ENCODE data around the gene ITGA3. TPM values are rescaled to one million over a fixed set of nuclear protein-coding genes. Genes with fewer than 3 reads are reported as not detected.

ITGA3 gene
- polyA plus RNA-seq, 2 of the 4 experiments (the other 2 are of a cell fraction) = 141 to 268 TPM

- WGBS (ENCODE audit: missing lambda C conversion rate) = 91% methylated on average over 6 of the region's 6 CpGs
- CTCF ChIA-PET = interaction anchor here (0.8 to 4.4 kb wide), 13 partner anchors 16 to 276 kb away, joined by 3 to 30 read pairs (median 5); no protein-coding TSS in a partner anchor
- H3K9me3 ChIP-seq = no peaks in the 10 kb centered on the region
- H3K4me1 ChIP-seq = peaks cover 8% of the 10 kb centered on the region
- ATAC-seq = peak in 1 of 2 experiments; percentile 6; a peak in 1 of 6 replicates
- TF ChIP-seq HEYL (CRISPR knock-in tag; IDR thresholded peaks at IDR 0.05) (no peak), ZC3H11A (IDR thresholded peaks at IDR 0.05) (no peak), JUN (IDR thresholded peaks at IDR 0.05) (no peak), RNF2 (IDR thresholded peaks at IDR 0.05; ENCODE audit: borderline replicate concordance, low read depth) (no peak), RAD21 (conservative IDR thresholded peaks at IDR 0.05 in 1 of 2, IDR thresholded peaks at IDR 0.05 in 1 of 2) (no peak), NPAS2 (CRISPR knock-in tag; IDR thresholded peaks at IDR 0.05; ENCODE audit: borderline replicate concordance) (no peak), SREBF2 (IDR thresholded peaks at IDR 0.05) (no peak), HOXA7 (CRISPR knock-in tag; IDR thresholded peaks at IDR 0.05) (no peak), ELK1 (IDR thresholded peaks at IDR 0.05; ENCODE audit: low read depth, low read length) (no peak), RARB (CRISPR knock-in tag; IDR thresholded peaks at IDR 0.05) (no peak), ESRRA (IDR thresholded peaks at IDR 0.05; ENCODE audit: borderline replicate concordance, low read length) (no peak), CHD2 (IDR thresholded peaks at IDR 0.05; ENCODE audit: low read length, partially characterized antibody) (no peak)
- H3K4me2 ChIP-seq = no peak overlapping the region
- no peak for DNase-seq (ENCODE audit: low read depth in 1 of 2, low spot score in 1 of 2)
- no peak overlapping the region for H3K4me3 ChIP-seq
- POLR2A ChIA-PET = interaction anchor here (2.1 kb wide), 1 partner anchor 34 kb away, joined by 7 read pairs; the partner anchor contains the start of gene ITGA3
- no peak overlapping the region for H3K27ac ChIP-seq
- FAIRE-seq = no peak
These were observed 34.1 kb upstream of the ITGA3 start for GRCh38 chr17:50021681-50022370.

- TF ChIP-seq POLR2A (IDR thresholded peaks at IDR 0.05; ENCODE audit: low read length) (no peak), ZFP36 (IDR thresholded peaks at IDR 0.05; ENCODE audit: borderline replicate concordance, partially characterized antibody) (no peak), E2F6 (IDR thresholded peaks at IDR 0.05; ENCODE audit: borderline replicate concordance, low read depth) (no peak), HMGXB4 (CRISPR knock-in tag; IDR thresholded peaks at IDR 0.05; ENCODE audit: borderline replicate concordance) (no peak), RNF2 (IDR thresholded peaks at IDR 0.05; ENCODE audit: borderline replicate concordance, low read depth) (no peak), JUNB (IDR thresholded peaks at IDR 0.05) (no peak), USF2 (IDR thresholded peaks at IDR 0.05) (no peak), NR3C1 (IDR thresholded peaks at IDR 0.05) (no peak), ZC3H11A (IDR thresholded peaks at IDR 0.05) (no peak), MAZ (IDR thresholded peaks at IDR 0.05; ENCODE audit: borderline replicate concordance, low read depth, low read length) (no peak), MAX (IDR thresholded peaks at IDR 0.05) (no peak), ESRRA (IDR thresholded peaks at IDR 0.05; ENCODE audit: borderline replicate concordance, low read length) (no peak), RCOR1 (IDR thresholded peaks at IDR 0.05; ENCODE audit: low read depth, low read length) (no peak), HES2 (IDR thresholded peaks at IDR 0.05) (no peak), TP53 (CRISPR knock-in tag; IDR thresholded peaks at IDR 0.05) (no peak), JUN (IDR thresholded peaks at IDR 0.05) (no peak), PHF8 (IDR thresholded peaks at IDR 0.05; ENCODE audit: borderline replicate concordance, low read depth) (no peak)
- DNase-seq (ENCODE audit: low read depth in 1 of 2, low spot score in 1 of 2) = no peak
- Histone ChIP-seq H3K4me3 (no peak overlapping the region), H3K27ac (no peak overlapping the region), H3K4me1 (peaks cover 15% of the 10 kb centered on the region), H3K4me2 (no peak overlapping the region), H3K9me3 (no peaks in the 10 kb centered on the region)
- CTCF ChIA-PET = interaction anchor here (0.7 to 4.4 kb wide), 8 partner anchors 16 to 275 kb away, joined by 3 to 28 read pairs (median 5); no protein-coding TSS in a partner anchor
- no peak for FAIRE-seq
- 60% methylated on average over 6 of the region's 6 CpGs for WGBS (ENCODE audit: missing lambda C conversion rate)
- ATAC-seq = no peak
- POLR2A ChIA-PET = interaction anchor here (2.1 kb wide), 1 partner anchor 34 kb away, joined by 7 read pairs; the partner anchor contains the start of gene ITGA3
These were observed 33.3 kb upstream of the ITGA3 start for GRCh38 chr17:50022463-50023130.

Measured in A549 (cell line).